ENCODE data around the gene SHC2. TPM values are rescaled to one million over a fixed set of nuclear protein-coding genes. Genes with fewer than 3 reads are reported as not detected.

SHC2 gene
- total and polyA plus RNA-seq, 2 donors (not counting 1 experiment from before 2014, with no cell fraction given), result 0.02 to 2.5 TPM

DNA sequence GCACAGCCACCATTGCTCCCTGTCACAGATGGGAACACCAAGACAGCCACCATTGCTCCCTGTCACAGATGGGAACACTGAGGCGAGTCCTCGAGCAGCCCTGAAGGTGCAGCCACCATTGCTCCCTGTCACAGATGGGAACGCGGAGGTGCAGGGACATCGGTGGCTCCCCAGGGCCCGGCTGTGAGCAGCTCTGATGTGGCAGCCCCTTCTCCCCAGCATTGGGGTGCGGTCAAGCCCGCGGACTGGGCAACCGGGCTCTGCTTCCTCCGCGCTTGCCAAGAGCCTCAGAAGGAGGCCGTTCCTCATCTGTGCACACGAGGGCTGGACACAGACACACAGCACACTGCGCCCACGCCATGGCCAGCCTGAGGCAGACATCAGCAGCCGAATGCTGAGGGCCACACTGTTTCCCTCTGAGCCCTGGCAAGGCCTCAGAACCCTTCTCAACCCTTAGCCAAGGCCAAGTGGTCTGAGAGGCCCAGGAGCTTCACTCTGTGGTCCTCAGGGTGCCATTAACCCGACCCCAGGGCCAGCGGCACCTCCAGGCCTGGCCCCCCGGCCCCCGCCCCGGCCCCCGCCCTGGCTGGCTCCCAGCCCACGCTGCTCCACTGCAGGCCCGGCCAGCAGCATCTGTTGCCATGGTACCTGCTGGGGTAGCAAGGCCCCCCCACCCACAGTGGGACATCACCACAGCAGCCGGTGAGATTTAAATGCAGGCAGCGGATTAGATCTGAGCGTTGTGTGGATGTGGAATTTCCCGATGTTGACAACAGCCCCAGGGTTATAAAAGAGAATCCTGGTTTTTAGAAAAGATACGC is 70.2 kb downstream of the SHC2 start:
- no peak overlapping the region for H3K9ac ChIP-seq (ENCODE audit: insufficient read depth, low read length)
- no peak overlapping the region for H3K4me2 ChIP-seq (ENCODE audit: extremely low read depth, insufficient read depth, low read length)
- DNase-seq (ENCODE audit: low read depth in 2 of 2), result no peak
- H3K27ac ChIP-seq (ENCODE audit: insufficient read depth, low read length), result no peak overlapping the region
- H3K4me1 ChIP-seq (ENCODE audit: control insufficient read depth, extremely low read depth, insufficient read depth, low read length), result no peaks in the 10 kb centered on the region
- H3K27me3 ChIP-seq (ENCODE audit: control insufficient read depth, insufficient read depth, low read length), result no peaks in the 10 kb centered on the region
- TF ChIP-seq EZH2 (IDR thresholded peaks at IDR 0.05; ENCODE audit: low read length, missing control alignments), result no peak
- TF ChIP-seq, protein P1, sequence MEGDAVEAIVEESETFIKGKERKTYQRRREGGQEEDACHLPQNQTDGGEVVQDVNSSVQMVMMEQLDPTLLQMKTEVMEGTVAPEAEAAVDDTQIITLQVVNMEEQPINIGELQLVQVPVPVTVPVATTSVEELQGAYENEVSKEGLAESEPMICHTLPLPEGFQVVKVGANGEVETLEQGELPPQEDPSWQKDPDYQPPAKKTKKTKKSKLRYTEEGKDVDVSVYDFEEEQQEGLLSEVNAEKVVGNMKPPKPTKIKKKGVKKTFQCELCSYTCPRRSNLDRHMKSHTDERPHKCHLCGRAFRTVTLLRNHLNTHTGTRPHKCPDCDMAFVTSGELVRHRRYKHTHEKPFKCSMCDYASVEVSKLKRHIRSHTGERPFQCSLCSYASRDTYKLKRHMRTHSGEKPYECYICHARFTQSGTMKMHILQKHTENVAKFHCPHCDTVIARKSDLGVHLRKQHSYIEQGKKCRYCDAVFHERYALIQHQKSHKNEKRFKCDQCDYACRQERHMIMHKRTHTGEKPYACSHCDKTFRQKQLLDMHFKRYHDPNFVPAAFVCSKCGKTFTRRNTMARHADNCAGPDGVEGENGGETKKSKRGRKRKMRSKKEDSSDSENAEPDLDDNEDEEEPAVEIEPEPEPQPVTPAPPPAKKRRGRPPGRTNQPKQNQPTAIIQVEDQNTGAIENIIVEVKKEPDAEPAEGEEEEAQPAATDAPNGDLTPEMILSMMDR (conservative IDR thresholded peaks at IDR 0.05 in 1 of 2, IDR thresholded peaks at IDR 0.05 in 1 of 2; ENCODE audit: low read depth in 1 of 2, low read length in 2 of 2), result no peak
- peaks cover under 1% of the 10 kb centered on the region for H3K9me3 ChIP-seq (ENCODE audit: control insufficient read depth, insufficient read depth, low read depth, low read length)
- H3K4me3 ChIP-seq (replicated peaks in 1 of 4; ENCODE audit: control extremely low read depth in 1 of 4, insufficient read depth in 1 of 4, low read depth in 3 of 4, low read length in 4 of 4), result no peak overlapping the region
- H4K20me1 ChIP-seq (ENCODE audit: control insufficient read depth, extremely low read depth, insufficient read depth, low read length), result no peaks in the 10 kb centered on the region
- H2AFZ ChIP-seq (ENCODE audit: low read length), result no peak overlapping the region
- H3K79me2 ChIP-seq (ENCODE audit: control insufficient read depth, insufficient read depth, low read length), result no peaks in the 10 kb centered on the region
- no peaks in the 10 kb centered on the region for H3K36me3 ChIP-seq (ENCODE audit: control insufficient read depth, insufficient read depth, low read length)

DNA sequence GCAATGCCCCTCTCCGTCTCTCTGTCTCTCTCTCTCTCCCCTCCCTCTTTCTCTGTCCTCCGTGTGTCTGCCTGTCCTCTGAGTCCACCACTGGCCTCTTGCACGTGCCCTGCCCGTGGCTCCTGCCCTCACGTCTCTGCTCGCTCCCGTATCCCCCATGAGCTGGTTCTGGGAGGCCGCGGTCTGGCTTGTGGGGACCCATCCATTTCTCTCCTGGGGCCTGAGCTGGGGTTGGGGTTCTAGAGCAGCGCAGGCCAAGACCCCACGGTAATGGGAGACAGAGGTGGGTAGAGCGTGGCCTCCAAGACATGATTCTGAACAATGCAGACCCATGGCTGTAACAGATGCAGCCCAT is 70.9 kb downstream of the SHC2 start:
- Histone ChIP-seq H3K4me1 (ENCODE audit: control insufficient read depth, extremely low read depth, insufficient read depth, low read length) (no peaks in the 10 kb centered on the region), H3K4me2 (ENCODE audit: extremely low read depth, insufficient read depth, low read length) (no peak overlapping the region), H3K79me2 (ENCODE audit: control insufficient read depth, insufficient read depth, low read length) (no peaks in the 10 kb centered on the region), H3K9me3 (ENCODE audit: control insufficient read depth, insufficient read depth, low read depth, low read length) (no peaks in the 10 kb centered on the region), H3K27ac (ENCODE audit: insufficient read depth, low read length) (no peak overlapping the region), H3K36me3 (ENCODE audit: control insufficient read depth, insufficient read depth, low read length) (no peaks in the 10 kb centered on the region), H3K4me3 (replicated peaks in 1 of 4; ENCODE audit: control extremely low read depth in 1 of 4, insufficient read depth in 1 of 4, low read depth in 3 of 4, low read length in 4 of 4) (no peak overlapping the region), H4K20me1 (ENCODE audit: control insufficient read depth, extremely low read depth, insufficient read depth, low read length) (no peaks in the 10 kb centered on the region), H3K9ac (ENCODE audit: insufficient read depth, low read length) (no peak overlapping the region), H3K27me3 (ENCODE audit: control insufficient read depth, insufficient read depth, low read length) (no peaks in the 10 kb centered on the region), H2AFZ (ENCODE audit: low read length) (no peak overlapping the region)
- TF ChIP-seq, protein P1 (conservative IDR thresholded peaks at IDR 0.05 in 1 of 2, IDR thresholded peaks at IDR 0.05 in 1 of 2; ENCODE audit: low read depth in 1 of 2, low read length in 2 of 2), result no peak
- no peak for TF ChIP-seq EZH2 (IDR thresholded peaks at IDR 0.05; ENCODE audit: low read length, missing control alignments)
- no peak for DNase-seq (ENCODE audit: low read depth in 2 of 2)

DNA sequence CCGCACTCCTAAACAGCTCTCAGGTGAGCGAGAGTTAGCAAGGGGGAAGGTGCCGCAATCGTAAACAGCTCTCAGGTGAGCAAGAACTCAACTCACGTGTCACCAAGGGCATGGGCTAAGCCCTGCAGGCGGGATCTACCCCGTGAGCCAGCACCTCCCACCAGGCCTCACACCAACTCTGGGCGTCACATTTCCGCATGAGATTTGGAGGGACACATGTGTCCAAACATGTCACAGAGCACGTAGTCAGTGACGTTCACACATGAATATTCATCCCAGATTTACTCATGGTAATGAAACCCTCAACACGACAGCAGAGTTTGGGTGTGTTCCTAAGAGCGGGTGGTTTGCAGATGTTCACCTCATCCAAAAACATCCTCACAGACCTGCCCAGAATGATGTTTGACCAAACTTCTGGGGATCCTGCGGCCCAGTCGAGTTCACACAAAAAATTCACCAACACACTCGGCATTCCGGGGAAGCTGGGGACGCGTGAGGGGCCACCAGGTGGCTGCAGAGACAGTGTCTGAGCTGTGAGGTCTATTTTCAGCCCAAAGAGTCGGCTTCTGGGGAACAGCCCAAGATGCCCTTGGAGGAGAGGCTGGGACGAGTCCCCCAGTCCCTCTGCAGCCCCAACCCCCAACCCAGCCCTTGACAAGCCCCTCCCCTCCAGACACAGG is 71.4 kb downstream of the SHC2 start:
- H3K27ac ChIP-seq (ENCODE audit: insufficient read depth, low read length), result no peak overlapping the region
- H3K79me2 ChIP-seq (ENCODE audit: control insufficient read depth, insufficient read depth, low read length), result no peaks in the 10 kb centered on the region
- H2AFZ ChIP-seq (ENCODE audit: low read length), result no peak overlapping the region
- H3K9me3 ChIP-seq (ENCODE audit: control insufficient read depth, insufficient read depth, low read depth, low read length), result no peaks in the 10 kb centered on the region
- DNase-seq (ENCODE audit: low read depth in 2 of 2), result no peak
- no peaks in the 10 kb centered on the region for H3K4me1 ChIP-seq (ENCODE audit: control insufficient read depth, extremely low read depth, insufficient read depth, low read length)
- H3K9ac ChIP-seq (ENCODE audit: insufficient read depth, low read length), result no peak overlapping the region
- no peak overlapping the region for H3K4me3 ChIP-seq (replicated peaks in 1 of 4; ENCODE audit: control extremely low read depth in 1 of 4, insufficient read depth in 1 of 4, low read depth in 3 of 4, low read length in 4 of 4)
- H3K36me3 ChIP-seq (ENCODE audit: control insufficient read depth, insufficient read depth, low read length), result no peaks in the 10 kb centered on the region
- H4K20me1 ChIP-seq (ENCODE audit: control insufficient read depth, extremely low read depth, insufficient read depth, low read length), result no peaks in the 10 kb centered on the region
- H3K4me2 ChIP-seq (ENCODE audit: extremely low read depth, insufficient read depth, low read length), result no peak overlapping the region
- no peaks in the 10 kb centered on the region for H3K27me3 ChIP-seq (ENCODE audit: control insufficient read depth, insufficient read depth, low read length)
- TF ChIP-seq EZH2 (IDR thresholded peaks at IDR 0.05; ENCODE audit: low read length, missing control alignments), result no peak
- TF ChIP-seq, protein P1 (conservative IDR thresholded peaks at IDR 0.05 in 1 of 2, IDR thresholded peaks at IDR 0.05 in 1 of 2; ENCODE audit: low read depth in 1 of 2, low read length in 2 of 2), result no peak
